ENCODE data around the gene TMPRSS3.

TMPRSS3 gene

DNA sequence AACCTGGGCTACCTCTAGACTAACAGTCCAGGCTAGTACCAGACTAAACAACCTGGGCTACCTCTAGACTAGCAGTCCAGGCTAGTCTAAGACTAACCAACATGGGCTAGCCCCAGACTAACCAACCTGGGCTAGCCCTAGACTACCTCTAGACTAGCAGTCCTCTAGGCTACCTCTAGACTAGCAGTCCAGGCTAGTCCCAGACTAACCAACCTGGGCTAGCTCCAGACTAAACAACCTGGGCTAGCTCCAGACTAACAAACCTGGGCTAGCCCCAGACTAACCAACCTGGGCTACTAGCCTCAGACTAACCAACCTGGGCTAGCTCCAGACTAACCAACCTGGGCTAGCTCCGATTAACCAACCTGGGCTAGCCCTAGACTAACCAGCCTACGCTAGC is 47.1 kb downstream of the TMPRSS3 start:
- Mint-ChIP-seq H3K9me3 (peaks cover 3% of the 10 kb centered on the region), H3K4me1 (no peaks in the 10 kb centered on the region), H3K36me3 (no peaks in the 10 kb centered on the region), H3K4me3 (no peak overlapping the region), H3K27me3 (peaks cover 24% of the 10 kb centered on the region), H3K27ac (no peak overlapping the region)
- DNase-seq: no peak
- CTCF ChIA-PET: interaction anchor here (1.3 to 1.8 kb wide), 2 partner anchors 11 to 39 kb away, joined by 5 to 6 read pairs; no protein-coding TSS in a partner anchor

DNA sequence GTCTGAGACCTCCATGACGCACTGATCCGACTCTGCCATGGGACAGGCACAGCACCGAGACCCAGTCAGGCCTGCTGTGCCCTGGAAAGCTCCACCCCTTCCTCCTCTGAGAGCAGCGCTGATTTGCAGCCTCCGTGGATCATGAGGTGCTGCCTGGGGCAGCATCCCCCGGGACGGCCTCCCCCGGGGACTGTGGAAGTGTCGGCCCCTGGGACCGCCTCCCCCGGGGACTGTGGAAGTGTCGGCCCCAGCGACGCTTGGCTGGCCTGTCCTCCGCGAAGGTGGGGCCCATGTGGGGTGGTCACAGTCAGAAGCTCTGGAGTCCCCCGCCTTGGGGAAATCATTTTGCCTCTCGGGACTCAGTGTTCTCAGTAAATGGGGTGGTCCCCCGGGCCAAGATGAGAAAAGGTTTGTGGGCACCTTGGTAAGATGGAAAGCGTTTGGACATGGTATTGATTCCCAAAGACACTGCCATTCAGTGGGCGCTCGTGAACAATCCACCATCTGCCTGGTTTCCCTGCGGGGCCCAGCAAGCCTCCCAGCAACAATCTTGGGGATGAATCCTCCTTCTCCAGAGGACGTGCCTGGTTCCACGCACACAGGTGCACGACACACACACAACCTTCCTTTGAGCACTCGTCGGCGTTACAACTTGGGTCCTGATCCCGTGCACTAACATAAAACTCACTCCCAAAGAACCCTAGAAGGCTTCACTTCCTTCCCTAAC is 48.1 kb downstream of the TMPRSS3 start:
- Mint-ChIP-seq H3K27ac (no peak overlapping the region), H3K4me3 (no peak overlapping the region), H3K27me3 (peaks cover 19% of the 10 kb centered on the region), H3K9me3 (no peaks in the 10 kb centered on the region), H3K4me1 (no peaks in the 10 kb centered on the region), H3K36me3 (no peaks in the 10 kb centered on the region)
- CTCF ChIA-PET: no interaction called here
- DNase-seq: peak; percentile 8

DNA sequence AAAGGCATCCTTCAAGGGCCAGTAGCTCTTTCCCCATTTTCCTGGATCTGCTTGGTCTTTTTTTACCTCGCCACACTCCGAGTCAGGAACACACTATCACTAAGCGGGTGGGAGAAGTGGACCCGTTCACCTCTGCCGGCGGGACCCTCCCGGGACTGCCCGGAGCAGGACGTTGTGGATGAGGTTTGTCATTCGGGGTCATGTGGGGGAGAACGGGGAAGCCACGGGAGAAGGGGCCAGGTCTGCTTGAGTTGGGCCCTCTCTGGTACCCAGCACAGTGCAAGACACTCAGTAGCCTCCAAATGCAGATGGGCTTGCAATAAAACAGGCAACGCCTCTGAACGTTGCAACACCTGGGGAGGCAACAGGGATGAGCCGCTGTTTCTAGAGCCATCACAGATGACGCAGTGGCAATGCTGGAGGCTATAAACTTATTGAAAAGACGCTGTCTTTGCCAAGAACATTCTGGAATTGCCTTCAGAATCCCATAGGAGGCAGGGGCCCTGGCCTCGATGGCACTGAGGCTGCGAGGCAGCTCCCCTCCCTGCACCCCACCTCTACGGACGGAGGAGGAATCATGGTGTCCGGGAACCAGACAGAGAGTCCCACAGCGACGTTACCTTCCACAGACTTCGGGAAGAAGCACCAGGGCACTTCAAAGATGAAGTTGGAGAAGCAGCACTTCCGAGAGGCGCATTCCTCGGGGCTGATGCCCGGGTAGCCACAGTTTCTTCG is 48.8 kb downstream of the TMPRSS3 start:
- Mint-ChIP-seq H3K4me3 (no peak overlapping the region), H3K27ac (no peak overlapping the region), H3K9me3 (no peaks in the 10 kb centered on the region), H3K4me1 (no peaks in the 10 kb centered on the region), H3K36me3 (no peaks in the 10 kb centered on the region), H3K27me3 (peaks cover 14% of the 10 kb centered on the region)
- CTCF ChIA-PET: no interaction called here
- peak; percentile 3 for DNase-seq

DNA sequence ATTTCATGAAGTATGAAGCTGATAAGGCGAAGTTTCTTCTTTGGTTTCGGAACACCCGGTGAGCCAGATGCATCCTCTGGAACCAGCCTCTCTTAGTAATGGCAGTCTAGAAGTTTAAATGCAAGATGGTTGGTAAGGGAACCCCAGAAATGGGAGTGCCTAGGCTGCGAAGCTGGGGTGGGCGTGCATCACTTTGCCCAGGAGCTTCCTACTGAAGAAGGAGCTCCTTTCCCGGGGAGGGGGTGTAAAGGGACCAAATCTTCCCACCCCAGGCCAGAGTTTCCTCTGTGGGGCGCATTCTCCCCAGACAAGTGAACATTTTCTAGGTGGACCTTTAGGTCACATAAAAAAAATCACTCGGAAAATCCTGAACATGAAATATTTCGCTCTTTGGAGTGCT is 49.4 kb downstream of the TMPRSS3 start:
- no peaks in the 10 kb centered on the region for H3K9me3 Mint-ChIP-seq
- no peak overlapping the region for H3K4me3 Mint-ChIP-seq
- CTCF ChIA-PET: no interaction called here
- H3K27me3 Mint-ChIP-seq: peaks cover 11% of the 10 kb centered on the region
- H3K4me1 Mint-ChIP-seq: no peaks in the 10 kb centered on the region
- no peak overlapping the region for H3K27ac Mint-ChIP-seq
- peak; percentile 5 for DNase-seq
- H3K36me3 Mint-ChIP-seq: no peaks in the 10 kb centered on the region

DNA sequence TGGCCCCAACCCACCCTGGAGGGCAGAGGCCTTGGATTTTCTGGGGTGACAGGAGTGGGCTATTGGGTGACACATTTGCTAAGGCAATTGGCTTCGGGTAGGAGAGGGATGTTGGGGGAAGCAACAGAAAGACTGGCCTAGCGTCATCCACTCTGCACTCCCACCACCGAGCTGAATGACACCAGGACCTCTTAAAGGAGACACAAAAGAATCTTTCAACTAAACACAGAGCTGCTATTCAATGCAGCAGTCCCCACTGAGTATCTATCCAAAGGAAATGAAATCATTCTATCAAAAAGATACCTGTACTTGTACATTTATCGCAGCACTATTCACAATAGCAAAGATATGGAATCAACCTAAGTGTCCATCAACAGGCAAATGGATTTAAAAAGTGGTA is 51.2 kb downstream of the TMPRSS3 start:
- no peak for DNase-seq
- Mint-ChIP-seq H3K27me3 (peaks cover 5% of the 10 kb centered on the region), H3K27ac (no peak overlapping the region)

DNA sequence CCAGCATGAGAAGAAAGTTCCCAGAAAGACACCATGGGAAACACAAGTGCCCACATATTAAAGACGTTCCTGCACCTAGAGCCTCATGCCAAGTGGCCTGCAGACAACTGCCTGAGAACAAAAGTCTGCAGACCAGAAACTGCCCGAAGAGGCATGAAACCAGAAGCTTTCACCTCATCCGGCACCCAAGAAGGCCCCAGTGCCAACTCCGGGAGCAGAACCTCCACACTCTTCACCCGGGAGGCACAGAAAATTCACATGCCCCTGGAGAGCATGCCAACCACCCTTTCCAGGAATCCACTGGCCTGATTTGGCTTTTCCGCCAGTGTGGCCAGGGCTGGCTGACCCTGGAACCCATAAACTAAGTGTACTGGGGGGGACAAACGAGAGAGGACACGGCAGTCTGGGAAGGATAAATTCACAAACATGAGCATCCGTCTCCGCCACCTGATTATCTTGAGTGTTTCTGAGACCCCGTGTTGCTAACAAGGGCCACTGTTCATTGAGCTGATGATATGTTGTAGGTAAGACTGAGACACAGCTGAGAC is 51.8 kb downstream of the TMPRSS3 start:
- Mint-ChIP-seq H3K9me3 (no peaks in the 10 kb centered on the region), H3K27ac (no peak overlapping the region), H3K4me1 (no peaks in the 10 kb centered on the region), H3K27me3 (peaks cover 5% of the 10 kb centered on the region), H3K36me3 (no peaks in the 10 kb centered on the region), H3K4me3 (no peak overlapping the region)
- CTCF ChIA-PET: interaction anchor here (0.7 kb wide), 1 partner anchor 165 kb away, joined by 3 read pairs; no protein-coding TSS in a partner anchor
- DNase-seq: no peak

More for the DNA sequence above, 51.2 kb downstream of the TMPRSS3 start:
- CTCF ChIA-PET: interaction anchor here (0.7 kb wide), 1 partner anchor 165 kb away, joined by 3 read pairs; no protein-coding TSS in a partner anchor
- Mint-ChIP-seq H3K4me1 (no peaks in the 10 kb centered on the region), H3K36me3 (no peaks in the 10 kb centered on the region), H3K4me3 (no peak overlapping the region), H3K9me3 (no peaks in the 10 kb centered on the region)

DNA sequence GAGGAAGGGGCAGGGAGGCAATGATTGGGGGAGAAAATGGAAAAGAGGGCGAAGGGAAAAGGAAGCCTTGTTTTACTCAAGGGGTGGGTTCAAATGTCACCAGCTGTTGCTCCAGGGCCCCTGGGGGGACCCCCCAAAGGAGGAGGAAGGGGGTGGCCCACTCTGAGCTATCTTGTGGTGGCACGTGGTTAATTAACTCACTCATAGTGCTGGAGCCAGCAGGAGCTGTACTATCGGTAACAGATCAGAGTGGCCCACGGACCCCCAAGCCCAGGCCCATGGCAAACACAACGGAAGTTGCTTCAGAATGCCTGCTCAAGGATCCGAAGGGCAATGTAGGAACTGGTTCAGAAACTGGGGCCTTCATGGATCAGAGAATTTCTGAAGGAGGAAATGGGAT is 52.3 kb downstream of the TMPRSS3 start:
- Mint-ChIP-seq H3K36me3 (no peaks in the 10 kb centered on the region), H3K4me1 (no peaks in the 10 kb centered on the region), H3K4me3 (no peak overlapping the region), H3K27me3 (peaks cover 7% of the 10 kb centered on the region), H3K9me3 (no peaks in the 10 kb centered on the region), H3K27ac (no peak overlapping the region)
- DNase-seq: no peak
- CTCF ChIA-PET: no interaction called here

DNA sequence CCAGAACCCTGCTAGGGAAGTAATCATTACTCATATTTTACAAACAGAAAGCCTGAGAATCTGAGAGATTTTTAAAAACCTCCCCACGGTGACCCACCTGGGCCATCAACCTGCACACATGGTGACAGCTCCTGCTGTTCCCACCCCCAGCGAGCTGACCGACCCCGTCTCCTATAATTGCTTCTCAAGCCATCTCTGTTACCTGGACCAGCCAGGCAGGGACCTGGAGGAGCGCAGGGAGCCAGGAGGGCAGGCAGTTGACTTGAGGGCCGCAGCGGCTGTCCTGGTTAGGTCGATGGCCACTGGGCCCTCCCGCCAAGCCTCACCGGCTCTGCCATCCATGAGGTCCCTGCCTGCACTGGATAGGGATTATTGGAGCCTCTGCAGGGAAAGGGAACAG is 52.8 kb downstream of the TMPRSS3 start:
- Mint-ChIP-seq H3K4me3 (no peak overlapping the region), H3K9me3 (no peaks in the 10 kb centered on the region), H3K27ac (no peak overlapping the region), H3K4me1 (no peaks in the 10 kb centered on the region), H3K27me3 (peaks cover 12% of the 10 kb centered on the region), H3K36me3 (no peaks in the 10 kb centered on the region)
- CTCF ChIA-PET: no interaction called here
- DNase-seq: no peak

DNA sequence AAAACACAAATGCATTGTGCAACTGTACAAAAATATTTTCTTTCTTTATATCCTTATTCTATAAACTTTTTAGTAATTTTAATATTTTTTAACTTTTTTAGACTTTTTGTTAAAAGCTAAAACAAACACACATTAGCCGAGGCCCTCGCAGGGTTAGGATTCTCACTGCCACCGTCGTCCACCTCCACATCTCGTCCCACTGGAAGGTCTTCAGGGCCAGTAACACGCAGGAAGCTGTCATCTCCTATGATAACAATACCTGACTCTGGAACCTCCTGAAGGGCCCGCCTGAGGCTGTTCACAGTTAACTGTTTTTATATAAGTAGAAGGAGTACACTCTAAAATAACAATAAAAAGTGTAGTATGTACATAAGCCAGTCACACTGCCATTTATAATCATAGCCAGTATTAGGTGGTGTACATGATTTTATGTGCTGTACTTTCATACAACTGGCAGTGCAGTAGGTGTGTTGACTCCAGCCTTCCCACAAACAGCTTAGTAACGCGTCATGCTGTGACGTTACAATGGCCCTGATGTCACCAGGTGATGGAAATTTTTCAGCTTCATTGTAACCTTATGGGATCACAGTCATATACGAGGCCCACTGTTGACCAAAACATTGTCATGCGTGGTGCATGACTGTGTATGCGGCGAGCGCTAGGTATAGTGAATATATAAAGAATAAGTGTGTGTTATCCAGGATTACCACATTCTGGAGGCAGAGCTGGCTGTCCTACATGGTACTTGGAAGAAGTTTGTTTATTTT is 53.9 kb downstream of the TMPRSS3 start:
- DNase-seq: no peak
- peaks cover 23% of the 10 kb centered on the region for H3K27me3 Mint-ChIP-seq
- CTCF ChIA-PET: interaction anchor here (0.7 to 1.5 kb wide), 3 partner anchors 17 to 39 kb away, joined by 3 read pairs; no protein-coding TSS in a partner anchor
- H3K36me3 Mint-ChIP-seq: no peaks in the 10 kb centered on the region
- no peaks in the 10 kb centered on the region for H3K9me3 Mint-ChIP-seq
- no peak overlapping the region for H3K27ac Mint-ChIP-seq
- H3K4me1 Mint-ChIP-seq: peaks cover 7% of the 10 kb centered on the region
- H3K4me3 Mint-ChIP-seq: no peak overlapping the region

DNA sequence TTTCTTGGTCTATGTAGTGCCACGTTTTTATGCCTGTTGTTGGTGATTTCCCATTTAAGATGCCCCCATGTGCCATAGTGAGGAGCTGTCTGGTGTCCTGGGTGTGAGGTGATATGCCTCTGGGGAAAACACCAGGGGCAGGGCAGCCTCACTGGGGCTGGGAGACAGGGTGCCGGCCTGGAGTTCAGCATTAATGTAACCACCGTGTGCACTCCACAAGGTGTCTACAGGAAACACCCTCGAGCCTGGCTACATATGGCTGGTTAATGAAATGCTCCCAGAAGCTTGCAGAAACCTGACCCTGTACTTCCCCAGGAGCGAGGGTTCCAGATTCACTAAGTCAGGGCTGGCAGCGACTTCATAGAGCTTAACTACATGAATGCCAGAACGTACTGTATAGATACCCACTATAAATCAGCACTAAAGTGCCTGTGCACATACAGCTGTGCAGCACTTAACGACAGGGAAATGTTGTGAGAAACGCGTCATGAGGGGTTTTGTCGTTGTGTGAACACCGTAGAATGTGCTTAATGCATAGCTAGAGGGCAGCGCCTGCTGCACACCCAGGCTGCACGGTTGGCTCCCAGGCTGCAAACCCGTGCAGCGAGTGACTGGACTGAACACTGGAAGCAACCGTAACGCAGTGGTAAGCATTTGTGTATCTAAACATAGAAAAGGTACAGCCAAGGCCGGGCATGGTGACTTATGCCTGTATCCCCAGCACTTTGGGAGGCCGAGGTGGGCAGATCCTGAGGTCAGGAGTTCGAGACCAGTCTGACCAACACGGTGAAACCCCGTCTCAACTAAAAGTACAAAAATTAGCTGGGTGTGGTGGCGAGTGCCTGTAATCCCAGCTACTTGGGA is 55.4 kb downstream of the TMPRSS3 start:
- no peaks in the 10 kb centered on the region for H3K36me3 Mint-ChIP-seq
- DNase-seq: no peak
- peaks cover 7% of the 10 kb centered on the region for H3K4me1 Mint-ChIP-seq
- peaks cover 30% of the 10 kb centered on the region for H3K27me3 Mint-ChIP-seq
- no peaks in the 10 kb centered on the region for H3K9me3 Mint-ChIP-seq
- no peak overlapping the region for H3K4me3 Mint-ChIP-seq
- CTCF ChIA-PET: interaction anchor here (1.5 kb wide), 1 partner anchor 19 kb away, joined by 3 read pairs; no protein-coding TSS in a partner anchor
- H3K27ac Mint-ChIP-seq: no peak overlapping the region

DNA sequence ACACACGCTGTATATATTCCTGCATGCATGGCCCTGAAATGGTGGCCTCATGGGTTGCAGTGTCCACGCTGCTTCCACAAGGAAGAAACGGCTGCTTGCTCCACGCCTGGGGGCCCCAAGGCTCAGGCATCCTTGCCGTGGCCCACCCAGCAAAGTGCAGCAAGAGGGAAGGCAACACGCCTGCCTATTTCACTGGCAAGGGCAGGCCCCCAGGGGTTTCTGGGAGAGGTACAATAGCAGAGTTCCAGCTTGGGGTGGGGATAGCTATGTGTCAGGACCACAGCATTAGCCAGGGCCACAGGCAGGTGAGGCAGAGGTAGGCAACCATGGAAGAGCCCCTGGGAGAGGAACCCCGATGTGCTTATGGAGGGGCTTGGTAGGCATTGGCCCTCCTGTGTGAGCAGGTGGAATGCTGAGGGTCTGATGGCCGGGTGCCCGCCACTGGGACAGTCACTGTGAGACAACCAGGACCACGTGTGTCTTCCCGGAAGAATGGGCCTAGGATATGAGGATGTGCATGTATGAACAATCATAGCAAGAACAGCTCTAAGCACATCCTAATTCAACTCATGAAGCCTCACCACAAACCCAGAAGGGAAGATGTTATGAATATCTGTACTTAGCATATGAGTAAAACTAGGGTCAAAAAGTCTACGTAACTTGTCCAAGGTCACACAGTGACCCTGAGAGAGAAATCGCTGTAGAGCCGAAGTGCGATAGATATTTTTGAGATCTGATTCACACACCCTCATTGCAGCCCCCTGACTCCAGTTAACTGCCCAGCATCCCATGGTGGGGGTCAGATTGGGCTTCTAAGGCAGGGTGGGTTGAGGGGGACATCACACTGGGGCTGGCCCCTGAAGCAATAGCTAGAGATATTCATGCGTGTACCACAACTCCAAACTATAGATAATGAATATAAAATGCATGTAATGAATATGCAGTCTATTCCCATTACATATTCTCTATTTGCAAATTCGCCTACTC is 56.8 kb downstream of the TMPRSS3 start:
- Mint-ChIP-seq H3K4me3 (no peak overlapping the region), H3K27ac (no peak overlapping the region), H3K9me3 (no peaks in the 10 kb centered on the region), H3K4me1 (peaks cover 7% of the 10 kb centered on the region), H3K36me3 (no peaks in the 10 kb centered on the region), H3K27me3 (peaks cover 38% of the 10 kb centered on the region)
- CTCF ChIA-PET: interaction anchor here (0.9 to 3.9 kb wide), 10 partner anchors 10 to 194 kb away, joined by 3 to 17 read pairs (median 6); no protein-coding TSS in a partner anchor
- no peak for DNase-seq

DNA sequence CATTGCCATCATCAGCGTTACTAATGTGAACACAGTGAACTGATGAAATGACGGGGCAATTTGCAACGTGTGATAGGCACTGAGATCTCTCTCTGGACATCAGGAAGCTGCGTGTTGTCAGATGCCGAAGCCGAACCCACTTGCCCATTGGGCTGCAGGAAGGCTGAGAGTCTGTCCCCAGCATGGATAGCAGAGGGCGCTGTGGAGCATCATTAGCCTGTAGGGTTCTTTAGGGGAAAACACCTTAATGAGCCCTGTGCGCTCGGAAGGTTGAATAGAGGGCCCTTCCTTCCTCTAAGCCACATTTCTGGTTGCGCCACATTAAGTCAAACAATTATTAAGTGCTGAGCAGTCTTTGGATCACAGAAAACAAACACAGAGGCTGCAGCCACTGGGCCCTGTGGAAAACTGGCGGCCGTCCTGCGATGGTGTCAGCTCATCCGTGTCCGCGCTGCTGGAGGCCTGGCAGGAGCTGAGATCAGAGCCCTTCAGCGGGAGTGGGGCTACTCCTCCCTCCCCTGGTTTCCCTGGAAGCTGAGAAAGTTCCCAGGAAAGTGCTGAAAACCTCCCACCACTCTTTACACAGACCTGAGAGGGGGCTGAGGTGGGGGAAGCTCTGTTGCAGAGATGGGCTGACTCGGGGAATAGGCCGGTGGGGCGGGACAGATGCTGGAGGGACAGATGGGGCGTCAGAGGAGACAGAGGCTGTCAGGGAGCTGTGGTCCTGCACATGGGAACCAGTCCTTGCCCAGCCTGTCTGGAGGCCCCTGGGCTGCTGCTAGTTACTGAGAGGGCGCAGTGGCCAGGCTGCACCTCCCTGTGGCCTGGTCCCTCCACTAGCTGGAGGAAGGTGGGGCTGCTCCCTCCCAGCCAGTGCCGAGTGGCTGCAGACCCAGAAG is 57.8 kb downstream of the TMPRSS3 start:
- H3K4me3 Mint-ChIP-seq: no peak overlapping the region
- peak; percentile 88 for DNase-seq
- no peaks in the 10 kb centered on the region for H3K9me3 Mint-ChIP-seq
- no peaks in the 10 kb centered on the region for H3K36me3 Mint-ChIP-seq
- peaks cover 40% of the 10 kb centered on the region for H3K27me3 Mint-ChIP-seq
- CTCF ChIA-PET: interaction anchor here (0.8 to 3.9 kb wide), 14 partner anchors 11 to 193 kb away, joined by 3 to 17 read pairs (median 4); partner anchors contain the start of gene UBASH3A
- H3K4me1 Mint-ChIP-seq: peaks cover 7% of the 10 kb centered on the region
- H3K27ac Mint-ChIP-seq: no peak overlapping the region

Measured in activated naive CD4-positive, alpha-beta T cell treated with anti-CD3 and anti-CD28 coated beads, Interleukin-2, amount 10 ng/mL, durations not matched to agents 7 days and 5 days (primary cell).